GM06990 (cell line): Measurements from ENCODE around the gene BSCL2.
A peak's percentile ranks its signal among the peaks of the same experiment; 100 is the strongest.

Source experiments
- DNase-seq: peaks from one replicate; pipeline ENCODE4 v3.0.0-alpha.2; 2011; ENCODE audit not compliant: insufficient read length; ENCODE audit errors: extremely low read depth
- H3K27me3 ChIP-seq: replicated peaks from 2 replicates; pipeline ENCODE4 v1.6.0; 2011; ENCODE audit warnings: low read length; ENCODE audit not compliant: control insufficient read depth, insufficient read depth
- H3K36me3 ChIP-seq: 2 replicates; pipeline ENCODE4 v1.5.1; 2011; ENCODE audit warnings: low read length; ENCODE audit not compliant: control insufficient read depth, insufficient read depth
- H3K4me3 ChIP-seq: replicated peaks from 2 replicates; pipeline ENCODE4 v1.5.1; 2011; ENCODE audit warnings: low read depth, mild to moderate bottlenecking, control low read depth, low read length
- CTCF ChIP-seq: IDR thresholded peaks from 2 replicates; pipeline ENCODE4 v1.5.1; 2011; ENCODE audit warnings: low read length, control low read depth, mild to moderate bottlenecking, inconsistent platforms; ENCODE audit not compliant: insufficient read depth, poor library complexity, severe bottlenecking

Gene BSCL2

GRCh38 chr11:62727165-62727871 is 20.1 kb upstream of the BSCL2 start, which contains the start of gene HNRNPUL2:
HNRNPUL2 (minus strand) TSS chr11:62727457; CDS start chr11:62727156, 301 bp downstream.
- Histone ChIP-seq H3K27me3 (no peaks in the 10 kb centered on the region), H3K4me3 (peak within 1 kb of the TSS; percentile 94), H3K36me3 (peaks cover 12% of the 10 kb centered on the region)
- no peak for TF ChIP-seq CTCF
- DNase-seq = peak; percentile 100

GRCh38 chr11:62726915-62727164 is 19.6 kb upstream of the BSCL2 start:
- peak overlapping the region; percentile 94 for H3K4me3 ChIP-seq
- DNase-seq = no peak
- peaks cover 17% of the 10 kb centered on the region for H3K36me3 ChIP-seq
- no peak for TF ChIP-seq CTCF
- H3K27me3 ChIP-seq = no peaks in the 10 kb centered on the region

- Histone ChIP-seq H3K4me3 (peak overlapping the region; percentile 94), H3K36me3 (peaks cover 20% of the 10 kb centered on the region), H3K27me3 (no peaks in the 10 kb centered on the region)
- DNase-seq = no peak
- TF ChIP-seq CTCF = no peak
These were observed 19.1 kb upstream of the BSCL2 start for GRCh38 chr11:62726156-62726914.

GRCh38 chr11:62725646-62726045 is 18.4 kb upstream of the BSCL2 start:
- H3K36me3 ChIP-seq = peaks cover 22% of the 10 kb centered on the region
- H3K4me3 ChIP-seq = peak overlapping the region; percentile 94
- H3K27me3 ChIP-seq = no peaks in the 10 kb centered on the region
- DNase-seq = no peak
- TF ChIP-seq CTCF = no peak

GRCh38 chr11:62724171-62724570 is 16.9 kb upstream of the BSCL2 start:
- TF ChIP-seq CTCF = no peak
- H3K36me3 ChIP-seq = peaks cover 24% of the 10 kb centered on the region

More at GRCh38 chr11:62724171-62724570, 16.9 kb upstream of the BSCL2 start:
- no peak for DNase-seq
- Histone ChIP-seq H3K27me3 (no peaks in the 10 kb centered on the region), H3K4me3 (peak overlapping the region; percentile 9; the same call in 1 of the 2 replicates)
